Prostate gland (tissue), 2 donors: ENCODE measurements around the gene NDST1.

ENCODE experiments used
- CTCF ChIP-seq, 4 experiments: fragments of 200-600 bp in 2 of 4; fragments of 450-650 bp in 2 of 4; sonication (generic) in 2 of 4; IDR thresholded peaks; 1 replicate in 3 of 4; 2 replicates in 1 of 4; pipeline ENCODE4 v1.5.1; 2016 to 2019; ENCODE audit warnings: antibody characterized with exemption in 4 of 4, mild to moderate bottlenecking in 2 of 4, moderate library complexity in 2 of 4
- POLR2A ChIP-seq: fragments of 450-650 bp; IDR thresholded peaks from one replicate; pipeline ENCODE4 v1.6.1; 2016; ENCODE audit warnings: antibody characterized with exemption, mild to moderate bottlenecking

GRCh38 chr5:150585781-150586341 is 77.9 kb downstream of the NDST1 start:
- no peak for TF ChIP-seq CTCF (IDR thresholded peaks at IDR 0.05)
- TF ChIP-seq POLR2A, result no peak
